ENCODE data around the gene SP110. TPM values are rescaled to one million over a fixed set of nuclear protein-coding genes. Genes with fewer than 3 reads are reported as not detected.
"Not testable (repeated sequence)": the region's sequence is repeated elsewhere in the genome, so short reads cannot be mapped to it uniquely, and the experiment has no call there.

Gene SP110
- polyA plus RNA-seq, 3 donors: 15.5 to 22.8 (median 17.8) TPM

GRCh38 chr2:230129343-230129742 lies 90.4 kb downstream of the SP110 start:
- no peak for DNase-seq

- no peak for DNase-seq
These were observed 91.0 kb downstream of the SP110 start for GRCh38 chr2:230128623-230129342.

DNA sequence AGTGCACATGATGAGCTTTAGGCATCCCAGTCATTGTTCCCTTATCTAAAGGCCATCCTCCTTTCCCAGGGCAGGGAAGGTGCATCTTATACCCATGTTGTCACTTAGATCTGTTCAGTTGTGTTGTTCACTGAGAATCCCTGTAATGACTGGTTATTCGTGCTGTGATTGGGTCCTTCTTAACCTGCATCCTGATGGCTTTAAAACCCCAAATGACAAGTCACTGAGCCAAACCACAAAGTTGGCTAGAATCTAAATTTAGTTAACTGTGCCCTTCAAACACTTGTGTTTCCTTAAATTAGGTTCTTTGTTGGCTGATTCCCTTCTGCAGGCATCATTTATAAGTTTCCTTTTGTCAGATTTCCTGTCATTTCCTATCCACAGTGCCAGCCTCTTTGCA lies 92.6 kb downstream of the SP110 start:
- DNase-seq: no peak

DNA sequence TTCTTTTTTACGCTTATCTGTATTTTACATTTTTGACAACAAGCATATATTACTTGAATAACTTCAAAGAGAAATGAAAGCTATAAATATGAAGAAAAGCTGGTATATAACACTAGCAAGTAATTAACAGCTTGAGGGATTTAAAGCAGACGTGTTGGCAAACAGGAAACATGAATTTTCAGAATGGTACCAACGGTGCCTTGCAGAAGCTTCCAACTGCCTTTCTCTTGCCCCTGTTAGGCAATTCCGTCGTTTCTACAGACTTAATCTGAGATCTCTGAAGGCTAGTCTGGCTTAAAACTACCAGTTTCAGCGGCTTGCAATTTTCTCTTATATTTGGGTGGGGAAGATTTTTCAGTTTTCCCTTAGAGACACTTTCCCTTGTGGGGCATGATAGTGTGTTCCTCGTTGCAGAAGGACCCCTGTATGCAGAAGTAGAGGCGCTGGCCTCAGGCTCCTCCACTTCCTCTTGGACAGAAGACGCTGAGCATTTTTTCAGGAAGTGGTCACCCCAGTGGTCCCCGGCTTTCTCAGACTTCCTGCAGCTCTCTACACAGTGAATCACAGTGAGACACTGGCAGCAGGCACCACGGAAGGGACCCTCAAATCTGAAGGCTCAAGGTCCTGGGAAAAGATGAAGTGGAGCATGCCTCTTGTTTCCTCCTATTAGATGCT lies 94.9 kb downstream of the SP110 start:
- DNase-seq: no peak

DNA sequence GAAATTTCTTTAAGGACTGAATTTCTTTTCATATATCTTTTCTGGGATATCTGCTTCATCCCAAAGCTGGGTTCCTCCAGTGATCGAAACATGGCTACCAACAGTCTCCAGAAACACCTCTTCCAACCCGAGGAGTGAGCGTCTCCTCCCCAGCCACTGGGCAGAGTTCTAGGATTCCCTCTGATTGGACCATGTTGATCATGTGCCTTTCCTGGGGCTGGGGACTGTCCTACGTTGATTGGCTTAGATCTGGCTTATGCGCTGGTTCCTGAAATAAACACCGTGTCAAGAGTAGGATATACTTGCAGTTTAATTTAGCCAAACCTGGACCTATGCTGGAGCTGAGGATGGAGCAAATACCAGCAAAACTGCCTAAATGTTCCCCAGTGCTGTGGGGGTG lies 95.5 kb downstream of the SP110 start:
- no peak for DNase-seq

DNA sequence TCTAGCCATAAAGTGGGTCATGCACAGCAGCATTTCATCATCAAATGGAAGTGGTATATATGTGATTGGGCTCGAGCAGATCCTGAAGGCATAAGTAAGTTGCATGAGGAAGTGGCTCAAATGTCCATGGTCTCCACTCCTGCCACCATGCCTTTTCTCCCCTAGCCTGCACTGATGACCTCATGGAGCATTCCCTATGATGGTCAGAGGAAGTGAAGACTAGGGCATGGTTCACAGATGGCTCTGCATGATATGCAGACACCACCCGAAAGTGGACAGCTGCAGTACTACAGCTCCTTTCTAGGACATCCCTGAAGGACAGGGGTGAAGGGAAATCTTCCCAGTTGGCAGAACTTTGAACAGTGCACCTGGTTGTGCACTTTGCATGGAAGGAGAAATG lies 99.4 kb downstream of the SP110 start:
- not testable (repeated sequence) for DNase-seq

DNA sequence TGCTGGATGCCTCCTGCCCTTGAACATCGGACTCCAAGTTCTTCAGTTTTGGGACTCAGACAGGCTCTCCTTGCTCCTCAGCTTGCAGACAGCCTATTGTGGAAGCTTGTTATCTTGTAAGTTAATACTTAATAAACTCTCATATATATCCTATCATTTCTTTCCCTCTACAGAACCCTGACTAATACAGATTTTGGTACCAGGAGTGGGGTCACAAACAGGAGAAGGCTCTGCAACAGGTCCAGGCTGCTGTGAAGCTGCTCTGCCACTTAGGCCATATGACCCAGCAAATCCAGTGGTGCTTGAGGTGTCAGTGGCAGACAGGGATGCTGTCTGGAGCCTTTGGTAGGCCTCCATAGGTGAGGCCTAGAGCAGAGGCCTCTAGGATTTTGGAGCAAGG lies 100.0 kb downstream of the SP110 start:
- DNase-seq: not testable (repeated sequence)

Other genes starting within 250 kb of the SP110 start
- 1 to 10 TPM; 6.5 to 6.9 (median 6.7) TPM for gene SLC16A14, start 151.1 kb downstream of the SP110 start, polyA plus RNA-seq (ENCODE audit: insufficient read length in 3 of 3)
- gene SP140, start 5.8 kb upstream of the SP110 start, polyA plus RNA-seq (ENCODE audit: insufficient read length in 3 of 3): 1 to 10 TPM in 2 of 3 donors, under 1 TPM in 1; 0.54 to 1.8 (median 1.5) TPM
- gene SP140L, start 107.2 kb upstream of the SP110 start, polyA plus RNA-seq (ENCODE audit: insufficient read length in 3 of 3): 10 to 100 TPM in 2 of 3 donors, 1 to 10 TPM in 1; 7.6 to 10.4 (median 10.2) TPM
- 10 to 100 TPM; 19.0 to 24.0 (median 22.5) TPM for gene SP100, start 196.2 kb upstream of the SP110 start, polyA plus RNA-seq (ENCODE audit: insufficient read length in 3 of 3)

All from renal pelvis (tissue), 4 donors.